ENCODE data around the gene SYNGR3. TPM values are rescaled to one million over a fixed set of nuclear protein-coding genes. Genes with fewer than 3 reads are reported as not detected.

Gene SYNGR3
- total RNA-seq, 1 experiment from 2014 or later: 6.6 TPM

DNA sequence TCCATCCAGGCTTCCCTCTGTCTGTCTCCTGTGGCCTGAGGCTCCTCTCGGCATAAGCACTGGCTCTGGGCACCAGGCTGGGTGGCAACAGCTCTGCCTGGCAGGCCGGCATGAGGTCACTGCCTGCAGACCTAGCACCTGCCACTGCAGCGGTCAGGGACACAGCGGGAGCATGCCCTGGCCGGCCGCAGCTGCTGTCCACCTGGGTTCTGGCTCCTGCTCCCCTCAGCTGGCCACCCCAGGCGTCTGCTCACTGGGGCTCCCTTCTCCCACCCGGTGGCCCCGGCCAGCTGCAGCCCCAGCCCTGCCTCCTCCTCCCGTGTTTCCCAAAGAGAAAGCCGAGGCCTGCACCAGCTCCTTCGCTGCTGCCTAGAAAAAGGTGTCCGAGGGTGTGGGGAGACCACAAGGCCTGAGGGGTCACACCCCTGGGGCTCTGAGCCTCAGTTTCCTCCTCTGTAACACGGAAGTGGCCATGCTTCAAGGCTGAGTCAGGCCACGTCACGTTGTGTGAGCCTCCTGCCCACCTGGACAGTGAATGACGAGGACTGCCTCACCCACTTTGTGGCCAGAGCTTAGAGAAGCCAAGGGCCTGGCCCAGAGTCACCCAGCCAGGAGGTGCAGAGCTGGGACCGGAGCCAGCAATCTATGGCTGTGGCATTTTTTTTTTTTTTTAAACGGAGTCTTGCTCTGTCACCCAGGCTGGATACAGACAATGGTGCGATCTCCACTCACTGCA is 51.2 kb downstream of the SYNGR3 start:
- peak; percentile 82 for DNase-seq (ENCODE audit: low read depth)

DNA sequence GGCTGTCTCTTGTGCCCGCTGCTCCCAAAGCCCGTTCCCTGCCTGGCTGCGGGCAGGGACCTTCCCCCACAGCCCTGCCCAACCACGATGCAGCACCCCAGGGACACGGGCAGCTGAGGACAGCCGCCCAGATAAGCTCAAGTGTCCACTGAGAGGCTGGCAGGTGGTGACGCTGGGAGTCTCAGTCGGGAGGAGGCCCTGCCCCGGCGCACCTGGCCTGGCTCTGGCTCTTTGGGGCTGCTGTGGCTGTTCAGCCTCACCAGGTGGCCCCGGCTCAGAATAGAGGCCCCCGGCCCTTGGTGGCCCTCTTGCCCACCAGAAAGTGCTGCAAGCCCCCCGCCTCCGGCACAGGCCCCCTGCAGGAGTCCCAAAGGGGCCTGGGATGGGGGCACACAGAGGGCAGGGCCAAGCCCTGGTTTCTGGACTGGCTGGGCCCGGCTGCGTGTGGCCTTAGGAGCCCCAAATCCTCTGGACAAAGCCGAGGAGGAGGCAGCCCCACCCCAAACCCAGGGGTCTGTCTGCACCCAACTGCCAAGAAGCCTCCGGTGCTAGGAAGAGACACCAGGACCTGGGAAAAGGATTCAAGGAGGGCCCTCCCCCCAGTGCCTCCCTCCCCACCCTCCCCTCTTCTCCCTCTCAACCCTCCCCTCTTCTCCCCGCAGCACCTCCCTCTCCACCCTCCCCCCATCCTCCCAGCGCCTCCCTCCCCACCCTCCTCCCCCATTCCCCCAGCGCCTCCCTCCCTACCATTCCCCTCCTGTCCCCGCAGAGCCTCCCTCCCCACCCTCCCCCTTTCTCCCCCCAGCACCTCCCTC is 52.6 kb downstream of the SYNGR3 start:
- no peak for DNase-seq (ENCODE audit: low read depth)

DNA sequence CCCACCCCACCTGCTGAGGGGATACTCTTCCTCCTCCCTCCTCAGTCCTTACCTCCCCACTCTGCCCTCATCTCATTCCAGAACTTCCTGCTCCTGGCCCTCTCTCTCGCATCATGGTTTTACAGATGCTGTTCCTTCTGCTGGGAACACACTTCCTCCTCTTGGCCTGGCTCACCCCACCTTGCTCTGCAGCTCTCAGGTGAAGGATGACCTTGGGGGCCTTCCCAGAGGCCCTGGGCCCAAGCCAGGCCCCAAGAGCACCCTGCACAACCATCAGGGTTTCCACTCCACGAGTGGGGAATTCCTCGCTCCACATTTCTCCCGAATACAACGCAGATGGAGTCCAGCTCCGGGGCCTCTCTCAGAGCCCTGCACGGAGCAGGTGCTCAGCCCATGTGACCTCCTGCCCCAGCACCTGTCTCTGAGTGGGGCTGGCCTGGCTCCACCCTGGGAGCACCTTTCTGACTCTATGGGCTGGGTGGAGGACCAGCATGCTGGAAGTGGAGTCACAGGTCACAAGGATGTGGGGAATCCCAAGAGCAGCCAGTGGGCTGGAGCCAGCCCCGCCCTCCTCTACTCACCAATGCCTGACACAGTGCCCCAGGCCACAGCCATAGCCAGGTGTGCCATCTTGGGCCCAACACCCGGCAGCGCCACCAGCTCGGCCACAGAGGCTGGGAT is 53.4 kb downstream of the SYNGR3 start:
- DNase-seq (ENCODE audit: low read depth): no peak

Other genes with a start within 250 kb of the SYNGR3 start
- gene NME3, start 218.4 kb upstream of the SYNGR3 start, total RNA-seq (2014; rRNA removed; shearing (Covaris generic)): 50.2 and 65.5 TPM in 2 replicates
- 1.1 and 1.6 TPM in 2 replicates for gene EME2, start 217.2 kb upstream of the SYNGR3 start, total RNA-seq (2014; rRNA removed; shearing (Covaris generic))
- gene MRPS34, start 216.8 kb upstream of the SYNGR3 start, total RNA-seq (2014; rRNA removed; shearing (Covaris generic)): 82.5 and 136 TPM in 2 replicates
- 15.6 and 22.7 TPM in 2 replicates for gene SPSB3, start 207.4 kb upstream of the SYNGR3 start, total RNA-seq (2014; rRNA removed; shearing (Covaris generic))
- 50.1 and 71.5 TPM in 2 replicates for gene NUBP2, start 207.0 kb upstream of the SYNGR3 start, total RNA-seq (2014; rRNA removed; shearing (Covaris generic))
- gene IGFALS, start 196.3 kb upstream of the SYNGR3 start, total RNA-seq (2014; rRNA removed; shearing (Covaris generic)): not detected in 2 replicates
- gene HAGH, start 163.1 kb upstream of the SYNGR3 start, total RNA-seq (2014; rRNA removed; shearing (Covaris generic)): 50.7 and 68.8 TPM in 2 replicates
- 39.3 and 54.6 TPM in 2 replicates for gene FAHD1, start 162.8 kb upstream of the SYNGR3 start, total RNA-seq (2014; rRNA removed; shearing (Covaris generic))
- gene MEIOB, start 117.8 kb upstream of the SYNGR3 start, total RNA-seq (2014; rRNA removed; shearing (Covaris generic)): not detected in 2 replicates
- gene HS3ST6, start 71.6 kb upstream of the SYNGR3 start, total RNA-seq (2014; rRNA removed; shearing (Covaris generic)): not detected in 2 replicates
- gene MSRB1, start 46.8 kb upstream of the SYNGR3 start, total RNA-seq (2014; rRNA removed; shearing (Covaris generic)): 12.2 and 14.4 TPM in 2 replicates
- gene RPL3L, start 35.3 kb upstream of the SYNGR3 start, total RNA-seq (2014; rRNA removed; shearing (Covaris generic)): not detected in 2 replicates
- 209 and 290 TPM in 2 replicates for gene NDUFB10, start 30.4 kb upstream of the SYNGR3 start, total RNA-seq (2014; rRNA removed; shearing (Covaris generic))
- 1,519 and 1,683 TPM in 2 replicates for gene RPS2, start 25.1 kb upstream of the SYNGR3 start, total RNA-seq (2014; rRNA removed; shearing (Covaris generic))
- gene RNF151, start 23.1 kb upstream of the SYNGR3 start, total RNA-seq (2014; rRNA removed; shearing (Covaris generic)): not detected in 2 replicates
- gene TBL3, start 17.9 kb upstream of the SYNGR3 start, total RNA-seq (2014; rRNA removed; shearing (Covaris generic)): 28.8 and 40.4 TPM in 2 replicates
- not detected in 2 replicates for gene NOXO1, start 8.5 kb upstream of the SYNGR3 start, total RNA-seq (2014; rRNA removed; shearing (Covaris generic))
- gene GFER, start 5.8 kb upstream of the SYNGR3 start, total RNA-seq (2014; rRNA removed; shearing (Covaris generic)): 6.7 and 16.5 TPM in 2 replicates
- 9.7 and 13.6 TPM in 2 replicates for gene ZNF598, start 19.9 kb downstream of the SYNGR3 start, total RNA-seq (2014; rRNA removed; shearing (Covaris generic))
- gene NPW, start 29.8 kb downstream of the SYNGR3 start, total RNA-seq (2014; rRNA removed; shearing (Covaris generic)): 0.20 and 0.24 TPM in 2 replicates
- gene NHERF2, start 36.9 kb downstream of the SYNGR3 start, total RNA-seq (2014; rRNA removed; shearing (Covaris generic)): 49.0 and 51.1 TPM in 2 replicates
- 24.8 and 48.2 TPM in 2 replicates for gene NTHL1, start 57.9 kb downstream of the SYNGR3 start, total RNA-seq (2014; rRNA removed; shearing (Covaris generic))
- 19.0 and 19.5 TPM in 2 replicates for gene TSC2, start 58.0 kb downstream of the SYNGR3 start, total RNA-seq (2014; rRNA removed; shearing (Covaris generic))
- gene PKD1, start 145.9 kb downstream of the SYNGR3 start, total RNA-seq (2014; rRNA removed; shearing (Covaris generic)): 19.1 and 29.9 TPM in 2 replicates
- 0.20 and 0.72 TPM in 2 replicates for gene RAB26, start 158.7 kb downstream of the SYNGR3 start, total RNA-seq (2014; rRNA removed; shearing (Covaris generic))
- gene TRAF7, start 165.8 kb downstream of the SYNGR3 start, total RNA-seq (2014; rRNA removed; shearing (Covaris generic)): 47.7 and 57.2 TPM in 2 replicates
- gene CASKIN1, start 206.6 kb downstream of the SYNGR3 start, total RNA-seq (2014; rRNA removed; shearing (Covaris generic)): not detected in 2 replicates
- 19.9 and 23.4 TPM in 2 replicates for gene MLST8, start 215.5 kb downstream of the SYNGR3 start, total RNA-seq (2014; rRNA removed; shearing (Covaris generic))
- 0.96 and 0.98 TPM in 2 replicates for gene BRICD5, start 220.9 kb downstream of the SYNGR3 start, total RNA-seq (2014; rRNA removed; shearing (Covaris generic))
- gene PGP, start 224.9 kb downstream of the SYNGR3 start, total RNA-seq (2014; rRNA removed; shearing (Covaris generic)): 14.1 and 21.0 TPM in 2 replicates
- 10.5 and 14.0 TPM in 2 replicates for gene E4F1, start 233.6 kb downstream of the SYNGR3 start, total RNA-seq (2014; rRNA removed; shearing (Covaris generic))
- gene DNASE1L2, start 246.5 kb downstream of the SYNGR3 start, total RNA-seq (2014; rRNA removed; shearing (Covaris generic)): 0.39 and 0.60 TPM in 2 replicates